Right ventricle myocardium superior (tissue), 1 donor: ENCODE results near the gene NEUROD2. TPM values are rescaled to one million over a fixed set of nuclear protein-coding genes. Genes with fewer than 3 reads are reported as not detected.

Experiments used
- ATAC-seq: fragments of 200-7000 bp; cut with Tn5 transposase; one replicate; pipeline ENCODE4 v1.9.1; 2020; ENCODE audit warnings: mild to moderate bottlenecking; ENCODE audit not compliant: poor library complexity
- DNase-seq: peaks from one replicate; pipeline ENCODE4 v3.0.0-alpha.2; 2020
- intact Hi-C: fragments of 100-400 bp; cut with DNase I; formaldehyde crosslinking; loops from one replicate; pipeline ENCODE4 v1.11.2; 2022
- total RNA-seq: library from RNA; stranded (reverse); fragmentation: NEBNext Ultra II Directional; extraction: Animal tissue kit (Norgen Biotek cat#: 25700); gene quantifications from one replicate; pipeline ENCODE4 v1.2.1, GENCODE V29; 2021
- donor health status: DM: no; HTN: yes; CAD: no; lungs with severe emphysema.

Gene NEUROD2
- total RNA-seq, 1 donor from 2014 or later = not detected

DNA sequence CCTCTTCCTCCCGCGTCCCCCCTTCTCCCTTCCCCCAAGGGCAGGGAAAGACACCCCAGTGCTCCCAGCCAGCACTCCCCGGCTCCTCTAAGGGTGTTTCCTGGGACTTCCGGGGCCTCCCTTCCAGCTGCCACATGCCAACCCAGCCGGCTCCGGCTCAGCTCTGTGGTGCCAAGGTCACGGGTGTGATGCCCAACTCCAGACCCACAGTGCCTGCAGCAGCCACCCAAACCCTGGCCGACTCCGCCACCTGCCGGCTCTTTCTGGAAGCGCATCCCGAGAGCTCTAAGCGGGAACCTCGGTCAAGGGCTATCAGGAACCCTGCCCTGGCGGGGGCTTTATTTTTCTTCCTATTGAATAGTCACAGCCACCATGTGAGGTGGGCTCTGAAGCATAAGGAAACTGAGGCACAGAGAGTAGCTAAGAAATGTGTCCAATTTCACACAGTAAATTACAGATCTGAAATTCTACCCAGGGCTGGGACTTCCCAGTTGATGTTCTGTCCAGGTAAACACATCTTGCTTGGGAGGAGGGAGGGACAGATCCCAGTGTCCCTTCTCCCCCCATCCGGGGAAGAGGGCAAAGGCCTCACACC lies 15.7 kb upstream of the NEUROD2 start:
- intact Hi-C loops = loop anchor here (2.0 to 5.0 kb wide), 2 partner anchors 75 to 129 kb away; no protein-coding TSS in a partner anchor
- ATAC-seq (peak; percentile 85), DNase-seq (peak; percentile 93)

- no peak for DNase-seq
- ATAC-seq = no peak
- intact Hi-C loops = loop anchor here (2.0 to 5.0 kb wide), 2 partner anchors 74 to 130 kb away; no protein-coding TSS in a partner anchor
Observed at GRCh38 chr17:39622380-39623006, 14.8 kb upstream of the NEUROD2 start.

GRCh38 chr17:39621523-39622379 lies 14.0 kb upstream of the NEUROD2 start:
- ATAC-seq (peak; percentile 79), DNase-seq (peak; percentile 92)

GRCh38 chr17:39619786-39620101 lies 12.0 kb upstream of the NEUROD2 start:
- intact Hi-C loops = loop anchor here (5.0 kb wide), 1 partner anchor 133 kb away; no protein-coding TSS in a partner anchor
- ATAC-seq (no peak), DNase-seq (no peak)

More at GRCh38 chr17:39621523-39622379, 14.0 kb upstream of the NEUROD2 start:
- intact Hi-C loops = loop anchor here (2.0 to 5.0 kb wide), 2 partner anchors 73 to 131 kb away; no protein-coding TSS in a partner anchor

DNA sequence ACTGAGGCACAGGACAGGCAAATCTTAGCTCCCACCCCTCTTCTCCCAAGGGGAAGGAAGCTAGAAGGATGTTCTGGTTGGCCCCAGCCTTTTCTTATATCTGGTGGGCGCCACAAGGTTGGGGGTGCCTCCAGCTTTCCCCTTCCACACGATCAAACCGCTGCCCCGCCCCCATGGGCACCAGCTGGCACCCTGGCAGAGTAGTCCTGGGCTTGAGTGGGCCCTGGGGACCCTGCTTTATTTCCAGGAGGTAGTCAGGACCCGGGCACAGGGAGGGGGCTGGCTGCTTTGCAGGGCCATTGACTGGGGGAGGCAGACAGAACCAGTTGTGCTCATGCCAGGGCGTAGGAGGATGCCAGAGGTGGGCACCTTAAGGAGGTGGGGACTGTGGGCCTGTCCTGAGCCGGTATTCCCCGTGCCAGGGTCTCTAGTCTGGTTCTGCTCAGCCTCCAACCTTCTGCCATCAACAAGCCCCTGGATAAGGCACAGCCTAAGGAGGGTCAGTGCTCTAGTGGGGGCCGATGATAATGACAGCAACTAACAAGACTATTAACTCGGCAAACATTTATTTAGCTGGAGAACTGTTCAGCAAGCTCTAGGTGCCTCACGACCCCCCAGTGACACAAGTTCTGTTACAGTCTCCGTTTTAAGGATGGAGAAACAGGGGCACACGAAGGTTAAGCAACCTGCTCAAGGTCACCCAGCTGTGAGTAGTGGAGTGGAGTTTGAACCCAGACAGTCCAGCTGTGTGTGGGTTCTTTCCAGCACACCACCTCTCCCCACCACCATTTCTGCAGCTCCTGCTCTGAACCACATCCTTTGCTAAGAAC lies 11.5 kb upstream of the NEUROD2 start:
- ATAC-seq (no peak), DNase-seq (no peak)
- intact Hi-C loops = no loop called here

DNA sequence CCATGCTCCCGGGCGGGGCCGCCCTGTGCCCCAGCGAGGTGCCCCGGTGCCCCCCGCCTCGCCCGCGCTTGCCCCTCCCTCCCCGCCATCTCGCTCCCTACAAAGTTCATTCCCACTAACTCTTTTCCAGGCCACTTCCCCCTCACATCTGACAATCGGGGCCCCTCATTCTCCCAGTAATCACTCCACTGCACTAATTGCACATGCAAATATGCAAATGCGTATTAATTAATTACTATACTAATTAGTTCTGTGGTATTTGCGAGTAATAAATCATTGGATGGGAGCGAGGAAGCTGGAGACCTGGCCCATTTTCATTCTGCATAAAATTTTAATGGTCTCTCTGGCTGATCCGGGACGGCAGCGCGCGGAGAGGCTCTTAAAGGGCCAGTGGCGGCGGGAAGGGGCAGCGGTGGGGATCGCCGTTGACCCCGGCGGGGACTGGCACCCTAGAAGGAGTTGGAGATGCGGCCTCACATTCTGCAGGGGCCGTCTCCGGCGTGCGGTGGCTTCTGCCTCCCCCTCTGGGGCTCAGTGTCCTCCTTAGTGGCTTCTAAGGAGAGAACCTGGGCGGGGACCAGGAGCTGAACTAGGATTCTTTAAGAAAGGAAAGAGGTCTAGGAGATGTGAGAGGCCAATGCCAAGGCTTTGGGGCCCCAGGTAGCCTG lies 10.7 kb upstream of the NEUROD2 start:
- intact Hi-C loops = no loop called here
- no peak for ATAC-seq
- DNase-seq = peak; percentile 62

DNA sequence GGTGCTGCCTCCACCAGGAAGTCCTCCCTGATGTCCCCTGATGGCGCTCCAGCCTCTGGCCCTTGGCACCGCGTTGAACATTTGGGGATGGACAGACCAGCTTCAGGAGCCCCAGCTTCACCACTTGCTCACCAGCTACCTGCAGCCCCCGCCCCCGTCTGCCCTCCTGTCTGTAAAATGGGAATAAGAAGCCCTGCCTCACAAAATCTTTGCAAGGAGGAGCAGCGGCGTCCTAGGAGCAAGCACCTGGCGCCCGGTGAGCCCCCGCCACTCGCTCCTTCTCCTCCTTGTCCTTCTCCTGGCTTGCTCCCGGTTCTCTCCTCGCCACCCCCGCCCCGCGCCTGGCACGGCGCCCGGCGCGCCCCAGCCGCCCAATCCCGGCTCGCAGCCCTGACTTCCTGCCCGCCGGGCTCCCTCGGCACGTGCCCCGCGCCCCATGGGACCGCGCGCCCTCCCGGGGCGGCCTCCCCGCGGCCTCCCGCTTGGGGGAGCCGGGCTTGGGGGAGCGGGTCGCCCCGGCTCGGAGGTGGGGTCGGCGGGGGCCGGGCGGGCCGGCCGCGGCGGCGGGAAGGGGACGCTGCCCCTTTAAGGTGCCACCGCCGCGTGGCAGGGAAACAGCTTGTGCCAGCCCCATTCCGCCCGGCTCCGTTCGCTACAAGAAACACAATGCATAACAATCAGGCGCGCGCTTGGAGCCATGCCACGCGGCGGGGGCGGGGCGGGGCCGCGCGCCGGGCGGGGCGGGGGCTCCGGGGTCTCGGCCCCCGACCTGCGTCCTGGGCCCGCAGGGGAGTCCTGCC lies 9.9 kb upstream of the NEUROD2 start:
- ATAC-seq = peak; percentile 49
- DNase-seq = peak; percentile 78
- intact Hi-C loops = no loop called here

DNA sequence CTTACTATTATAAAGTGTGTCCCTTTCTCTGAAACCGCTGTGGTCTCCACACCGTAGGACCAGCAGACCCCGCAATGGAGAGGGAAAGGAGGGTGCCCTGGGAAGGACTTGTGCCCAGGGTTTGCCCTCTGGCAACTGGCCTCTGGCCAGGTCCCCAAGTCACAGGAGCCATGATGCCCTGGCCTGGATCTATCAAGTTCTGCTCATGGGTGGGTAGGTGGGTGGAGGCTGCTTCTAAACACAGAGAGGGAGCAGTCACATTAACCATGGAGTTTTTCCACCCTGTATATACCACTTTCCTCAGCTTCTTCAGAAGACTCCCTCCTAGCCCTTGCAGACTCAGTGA lies 9.4 kb upstream of the NEUROD2 start:
- intact Hi-C loops = no loop called here
- ATAC-seq (no peak), DNase-seq (no peak)

DNA sequence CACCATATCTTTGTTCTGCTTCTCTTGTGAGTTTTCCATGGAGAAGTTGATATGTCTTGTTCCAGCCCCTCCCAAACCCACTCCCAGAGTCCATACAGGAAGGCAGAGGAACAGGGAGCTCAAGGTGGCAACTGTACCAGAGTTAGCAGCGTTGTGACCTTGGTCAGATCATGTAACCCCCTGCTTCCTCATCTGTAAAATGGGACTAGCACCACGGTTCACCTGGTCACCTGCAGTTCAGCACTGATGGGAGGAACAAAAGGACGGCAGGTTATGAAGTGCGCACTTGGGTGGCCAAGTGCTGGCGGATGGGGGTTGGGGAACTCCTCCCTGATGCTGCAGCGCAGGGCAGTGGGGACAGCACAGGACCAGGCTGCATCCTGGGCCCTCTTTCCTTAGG lies 7.7 kb upstream of the NEUROD2 start:
- ATAC-seq (no peak), DNase-seq (no peak)
- intact Hi-C loops = no loop called here

DNA sequence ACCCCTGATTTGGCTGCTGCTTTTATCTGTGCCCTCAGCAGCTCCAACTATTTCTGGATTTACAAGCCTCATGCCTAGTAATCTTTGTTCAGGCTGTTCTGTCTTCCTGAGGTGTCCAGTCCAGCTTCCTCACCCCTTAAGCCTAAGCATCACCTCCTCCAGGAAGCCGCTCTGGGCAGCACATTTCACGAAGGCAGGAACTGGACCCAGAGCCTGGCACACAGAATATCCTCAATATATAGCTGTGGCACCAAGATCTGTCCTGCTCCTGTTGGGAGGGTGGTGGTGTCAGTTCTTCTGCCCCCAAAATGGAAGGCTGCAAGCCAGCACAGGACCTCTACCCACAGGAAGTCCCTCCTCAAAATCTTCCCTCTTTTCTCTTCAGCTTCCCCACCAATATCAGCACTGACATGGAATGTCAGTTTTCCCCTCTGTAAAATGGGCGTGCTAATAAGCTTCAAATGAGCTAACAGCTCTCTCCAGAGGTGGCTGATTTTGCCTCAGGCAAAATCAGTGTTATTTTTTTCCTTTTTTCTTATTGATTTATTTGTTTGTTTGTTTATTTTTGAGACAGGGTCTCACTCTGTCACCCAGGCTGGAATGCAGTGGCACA lies 6.9 kb upstream of the NEUROD2 start:
- intact Hi-C loops = no loop called here
- ATAC-seq = no peak
- DNase-seq = no peak

GRCh38 chr17:39612935-39613464 lies 5.3 kb upstream of the NEUROD2 start:
- intact Hi-C loops = no loop called here
- DNase-seq = no peak
- ATAC-seq = no peak

DNA sequence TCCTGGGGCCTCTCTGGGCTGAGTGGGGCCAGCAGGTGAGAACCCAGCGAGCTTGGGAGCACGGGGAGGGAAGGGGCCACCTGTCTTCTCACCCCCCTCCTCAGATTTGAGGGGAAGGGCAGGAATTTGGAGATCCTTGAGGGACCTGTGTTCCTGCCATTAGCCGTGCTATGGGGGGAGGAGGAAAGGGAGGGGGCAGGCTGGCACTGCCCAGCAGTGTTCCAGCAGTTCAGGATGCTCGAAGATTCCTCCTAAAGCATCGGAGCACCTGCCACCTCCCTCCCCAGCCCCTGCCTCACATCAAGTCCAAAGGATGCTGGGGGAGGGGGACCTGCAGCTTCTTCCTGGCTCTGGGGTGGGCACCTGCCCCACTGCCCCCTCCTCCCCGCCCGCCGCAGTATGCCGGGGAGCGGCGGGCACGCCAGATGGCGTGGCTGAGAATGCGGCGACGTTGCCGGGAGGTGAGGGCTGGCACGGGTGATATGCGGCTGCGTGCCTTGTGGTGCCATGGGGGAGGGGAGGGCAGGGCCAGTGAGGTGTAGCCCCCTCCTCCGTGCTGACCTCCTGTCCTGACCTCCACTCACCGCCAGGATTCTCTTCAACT lies 4.7 kb upstream of the NEUROD2 start:
- no peak for ATAC-seq
- DNase-seq = no peak
- intact Hi-C loops = no loop called here

- intact Hi-C loops = no loop called here
- ATAC-seq = no peak
- DNase-seq = no peak
Observed at GRCh38 chr17:39611401-39612112, 3.8 kb upstream of the NEUROD2 start.

DNA sequence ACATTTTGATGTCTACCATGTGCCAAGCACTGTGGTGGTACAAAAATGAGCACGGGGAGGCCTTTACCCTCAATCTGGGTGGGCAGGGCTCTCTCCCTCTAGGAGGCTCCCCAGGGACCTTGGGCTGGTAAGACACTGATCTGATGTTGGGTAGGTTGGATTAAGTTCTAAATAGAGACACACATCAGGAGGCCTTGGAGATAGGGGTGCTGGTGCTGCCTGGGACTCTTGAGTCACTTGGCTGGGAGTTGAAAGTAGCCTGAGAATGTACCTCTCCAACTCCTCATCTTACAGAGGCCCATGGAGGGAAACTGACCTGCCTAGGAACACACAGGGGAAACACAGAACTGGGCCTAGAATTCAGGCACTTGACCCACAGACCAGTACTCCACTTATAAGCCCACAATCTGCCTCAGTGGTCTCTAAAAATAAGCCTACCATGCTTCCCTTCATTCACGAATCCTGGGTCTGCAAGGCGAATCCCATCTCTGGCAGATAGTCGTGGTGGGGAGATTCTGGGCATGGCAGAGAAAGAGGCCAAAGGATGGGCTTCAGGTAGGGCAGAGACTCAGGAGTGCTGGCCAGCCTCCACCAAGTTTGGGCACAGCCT lies 1.8 kb upstream of the NEUROD2 start:
- ATAC-seq (no peak), DNase-seq (no peak)
- intact Hi-C loops = no loop called here

GRCh38 chr17:39608142-39608981 lies 642 bp upstream of the NEUROD2 start:
- intact Hi-C loops = no loop called here
- DNase-seq (no peak), ATAC-seq (no peak)
